WTC11 (cell line): ENCODE data around the gene KCNH8.

Source experiments
- AR ChIP-seq: fragments of 250-450 bp; sonication (Bioruptor Pico); IDR thresholded peaks from 2 replicates; pipeline ENCODE4 v1.9.0; 2021; ENCODE audit warnings: mild to moderate bottlenecking
- ATF6 ChIP-seq: sonication (generic); formaldehyde crosslinking; IDR thresholded peaks from 2 replicates; pipeline ENCODE4 v1.8.1; 2023; ENCODE audit warnings: mild to moderate bottlenecking, missing genetic modification reagents
- CBFB ChIP-seq: sonication (generic); formaldehyde crosslinking; IDR thresholded peaks from 2 replicates; pipeline ENCODE4 v1.8.1; 2022; ENCODE audit warnings: mild to moderate bottlenecking, low read depth, missing genetic modification reagents
- CTCF ChIP-seq: fragments of 200-600 bp; IDR thresholded peaks from 2 replicates; pipeline ENCODE4 v1.8.0; 2022; ENCODE audit warnings: antibody characterized with exemption
- FOXP1 ChIP-seq: sonication (generic); formaldehyde crosslinking; IDR thresholded peaks from 2 replicates; pipeline ENCODE4 v1.8.0; 2022; ENCODE audit warnings: missing genetic modification reagents, mild to moderate bottlenecking, moderate library complexity, borderline replicate concordance
- HMGXB4 ChIP-seq: sonication (generic); formaldehyde crosslinking; IDR thresholded peaks from 2 replicates; pipeline ENCODE4 v1.8.1; 2023; ENCODE audit warnings: mild to moderate bottlenecking, moderate library complexity, missing genetic modification reagents
- PREB ChIP-seq: sonication (generic); formaldehyde crosslinking; IDR thresholded peaks from 2 replicates; pipeline ENCODE4 v1.8.1; 2022; ENCODE audit warnings: mild to moderate bottlenecking, missing genetic modification reagents, moderate library complexity, borderline replicate concordance

- TF ChIP-seq CTCF (no peak), CBFB (CRISPR knock-in tag) (no peak), PREB (CRISPR knock-in tag) (no peak), ATF6 (CRISPR knock-in tag) (no peak), HMGXB4 (no peak), AR (CRISPR knock-in tag) (no peak), FOXP1 (no peak)
These were observed 393.0 kb downstream of the KCNH8 start for GRCh38 chr3:19541284-19541683.
